ENCODE results near the gene SF3B5. TPM values are rescaled to one million over a fixed set of nuclear protein-coding genes. Genes with fewer than 3 reads are reported as not detected.

Gene SF3B5
- total and polyA plus RNA-seq, 9 of the 15 experiments (the other 6 are each of a cell fraction or from before 2014, with no cell fraction given), result 238 to 1,211 (median 407) TPM

GRCh38 chr6:144064402-144065212, 30.8 kb downstream of the SF3B5 start (continued):
- TF ChIP-seq CTCF (IDR thresholded peaks at IDR 0.05 in 2 of 3, conservative IDR thresholded peaks at IDR 0.05 in 1 of 3; ENCODE audit: insufficient read depth in 2 of 3, low read depth in 1 of 3, low read length in 3 of 3), result no peak
- no peak for TF ChIP-seq PBX2 (CRISPR knock-in tag; IDR thresholded peaks at IDR 0.05; ENCODE audit: low read depth)
- no peak for TF ChIP-seq PBX2 (tag; conservative IDR thresholded peaks at IDR 0.05; ENCODE audit: low read depth)
- TF ChIP-seq ZNF23 (CRISPR knock-in tag; IDR thresholded peaks at IDR 0.05), result no peak
- TF ChIP-seq POLR2AphosphoS5 (IDR thresholded peaks at IDR 0.05; ENCODE audit: control insufficient read depth, insufficient read depth, low read depth, low read length), result no peak
- TF ChIP-seq ZSCAN29 (IDR thresholded peaks at IDR 0.05), result no peak
- no peak for TF ChIP-seq MEF2D (tag; conservative IDR thresholded peaks at IDR 0.05; ENCODE audit: low read depth)
- no peak for TF ChIP-seq ZNF75A (CRISPR knock-in tag; IDR thresholded peaks at IDR 0.05)
- 0 out of 2 replicates have a peak, but pooled peaks have one; percentile 19 for TF ChIP-seq FOSL1 (tag; conservative IDR thresholded peaks at IDR 0.05)
- TF ChIP-seq NCOR1 (IDR thresholded peaks at IDR 0.05), result no peak
- TF ChIP-seq ZNF277 (CRISPR knock-in tag; IDR thresholded peaks at IDR 0.05; ENCODE audit: borderline replicate concordance), result no peak
- TF ChIP-seq ZNF239 (CRISPR knock-in tag; IDR thresholded peaks at IDR 0.05), result no peak
- TF ChIP-seq CSDE1 (IDR thresholded peaks at IDR 0.05), result no peak
- TF ChIP-seq BRD4 (IDR thresholded peaks at IDR 0.05), result no peak
- TF ChIP-seq EP400 (IDR thresholded peaks at IDR 0.05), result no peak
- no peak for TF ChIP-seq ZNF518B (CRISPR knock-in tag; IDR thresholded peaks at IDR 0.05)
- TF ChIP-seq ZNF224 (CRISPR knock-in tag; IDR thresholded peaks at IDR 0.05), result no peak
- TF ChIP-seq BCL6 (CRISPR knock-in tag; IDR thresholded peaks at IDR 0.05), result no peak
- no peak for TF ChIP-seq SRSF9 (IDR thresholded peaks at IDR 0.05; ENCODE audit: borderline replicate concordance, low read depth, low read length)
